H1 (cell line): ENCODE results near the gene B3GALT5.

Source experiments
- EZH2 ChIP-seq: fragments of 200-600 bp; sonication (generic); IDR thresholded peaks from 2 replicates; pipeline ENCODE4 v1.7.1; 2012; ENCODE audit warnings: low read depth, mild to moderate bottlenecking, moderate library complexity, low read length, inconsistent platforms; ENCODE audit not compliant: severe bottlenecking
- RFX5 ChIP-seq: IDR thresholded peaks from 2 replicates; pipeline ENCODE4 v1.6.1; 2011; ENCODE audit warnings: low read depth, low read length, improper control_type of control experiment, borderline replicate concordance
- TEAD4 ChIP-seq: IDR thresholded peaks from 2 replicates; pipeline ENCODE4 v1.6.1; 2012; ENCODE audit warnings: low read depth, low read length, inconsistent platforms, mixed read lengths
- TF ChIP-seq, protein P1 (sequence below), 3 experiments: IDR thresholded peaks; 1 replicate in 2 of 3; 2 replicates in 1 of 3; pipeline versions ENCODE4 v1.5.1 to v1.6.1; 2011; ENCODE audit warnings: low read length in 3 of 3, mild to moderate bottlenecking in 3 of 3, inconsistent platforms in 2 of 3, low read depth in 1 of 3, moderate library complexity in 1 of 3; ENCODE audit not compliant: insufficient read depth in 1 of 3; ENCODE audit errors: control extremely low read depth in 1 of 3
- TF ChIP-seq, protein P2 (sequence below): IDR thresholded peaks from 2 replicates; pipeline ENCODE4 v1.6.1; 2012; ENCODE audit warnings: inconsistent platforms

DNA sequence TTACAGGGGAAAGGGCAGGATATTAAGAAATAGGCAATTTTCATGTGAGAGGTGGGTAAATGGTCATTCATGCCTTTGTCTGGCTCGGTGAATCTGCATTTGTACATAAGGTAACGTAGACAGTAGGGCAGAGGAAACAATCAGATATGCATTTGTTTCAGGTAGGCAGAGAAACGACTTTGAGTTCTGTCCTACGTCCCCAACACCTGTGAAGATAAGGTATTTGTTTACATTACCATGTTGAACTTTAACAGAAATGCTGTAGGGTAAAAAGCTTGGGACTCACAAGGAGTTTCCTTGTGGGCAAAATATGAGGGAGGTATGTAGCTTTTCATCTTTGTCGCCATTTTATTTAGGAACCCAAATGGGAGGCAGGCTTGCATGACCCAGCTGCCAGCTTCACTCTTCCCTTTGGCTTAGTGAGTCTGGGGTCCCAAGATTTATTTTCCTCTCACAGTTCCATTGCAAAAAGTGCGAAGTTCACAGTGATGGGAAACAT, 31.4 kb downstream of the B3GALT5 start:
- TF ChIP-seq, protein P1, sequence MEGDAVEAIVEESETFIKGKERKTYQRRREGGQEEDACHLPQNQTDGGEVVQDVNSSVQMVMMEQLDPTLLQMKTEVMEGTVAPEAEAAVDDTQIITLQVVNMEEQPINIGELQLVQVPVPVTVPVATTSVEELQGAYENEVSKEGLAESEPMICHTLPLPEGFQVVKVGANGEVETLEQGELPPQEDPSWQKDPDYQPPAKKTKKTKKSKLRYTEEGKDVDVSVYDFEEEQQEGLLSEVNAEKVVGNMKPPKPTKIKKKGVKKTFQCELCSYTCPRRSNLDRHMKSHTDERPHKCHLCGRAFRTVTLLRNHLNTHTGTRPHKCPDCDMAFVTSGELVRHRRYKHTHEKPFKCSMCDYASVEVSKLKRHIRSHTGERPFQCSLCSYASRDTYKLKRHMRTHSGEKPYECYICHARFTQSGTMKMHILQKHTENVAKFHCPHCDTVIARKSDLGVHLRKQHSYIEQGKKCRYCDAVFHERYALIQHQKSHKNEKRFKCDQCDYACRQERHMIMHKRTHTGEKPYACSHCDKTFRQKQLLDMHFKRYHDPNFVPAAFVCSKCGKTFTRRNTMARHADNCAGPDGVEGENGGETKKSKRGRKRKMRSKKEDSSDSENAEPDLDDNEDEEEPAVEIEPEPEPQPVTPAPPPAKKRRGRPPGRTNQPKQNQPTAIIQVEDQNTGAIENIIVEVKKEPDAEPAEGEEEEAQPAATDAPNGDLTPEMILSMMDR (IDR thresholded peaks at IDR 0.05; ENCODE audit: control extremely low read depth in 1 of 3, insufficient read depth in 1 of 3, low read depth in 1 of 3, low read length in 3 of 3) = no peak
- TF ChIP-seq TEAD4 (no peak), EZH2 (no peak), RFX5 (no peak)
- TF ChIP-seq, protein P2, sequence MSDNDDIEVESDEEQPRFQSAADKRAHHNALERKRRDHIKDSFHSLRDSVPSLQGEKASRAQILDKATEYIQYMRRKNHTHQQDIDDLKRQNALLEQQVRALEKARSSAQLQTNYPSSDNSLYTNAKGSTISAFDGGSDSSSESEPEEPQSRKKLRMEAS = no peak
